Ovary (tissue), 9 donors: ENCODE results near the gene CC2D2A. TPM values are rescaled to one million over a fixed set of nuclear protein-coding genes. Genes with fewer than 3 reads are reported as not detected.

Source experiments
- DNase-seq, 5 donors: peaks; one replicate each; pipeline ENCODE4 v3.0.0-alpha.2; 2019 to 2020
- H3K27ac ChIP-seq, 2 donors: fragments of 200-600 bp; one replicate each; pipeline versions ENCODE4 v1.5.1 to v1.8.0; 2019 to 2022
- H3K27me3 ChIP-seq: fragments of 200-600 bp; one replicate; pipeline ENCODE4 v1.8.0; 2022
- H3K36me3 ChIP-seq: fragments of 200-600 bp; sonication (generic); one replicate; pipeline ENCODE4 v1.5.1; 2019
- H3K4me1 ChIP-seq: one replicate; pipeline ENCODE4 v1.8.1; 2013; ENCODE audit warnings: mild to moderate bottlenecking, moderate library complexity; ENCODE audit not compliant: insufficient read depth
- H3K4me3 ChIP-seq: fragments of 200-600 bp; sonication (generic); one replicate; pipeline ENCODE4 v1.5.1; 2017
- H3K9me3 ChIP-seq, 2 donors: fragments of 200-600 bp in 1 of 2; sonication (generic) in 1 of 2; one replicate each; pipeline versions ENCODE4 v1.5.1 to v1.8.1; 2013 to 2019; ENCODE audit warnings: mild to moderate bottlenecking in 1 of 2, moderate library complexity in 1 of 2
- EP300 ChIP-seq: sonication (generic); formaldehyde crosslinking; IDR thresholded peaks from one replicate; pipeline ENCODE4 v1.6.1; 2017; ENCODE audit warnings: antibody characterized with exemption
- POLR2A ChIP-seq: fragments of 450-650 bp; IDR thresholded peaks from one replicate; pipeline ENCODE4 v1.6.1; 2017; ENCODE audit warnings: antibody characterized with exemption, mild to moderate bottlenecking, moderate library complexity
- WGBS, 3 donors: extraction: QIAGEN DNeasy Blood & Tissue Kit in 1 of 3; methylation state at CpG; one replicate each; pipeline versions ENCODE4 v1.1.5 to v1.1.7; 2013 to 2017; 5-methylcytosine and 5-hydroxymethylcytosine counted together
- intact Hi-C, 4 donors: fragments of 100-400 bp; cut with DNase I; formaldehyde crosslinking; loops; one replicate each; pipeline versions ENCODE4 v1.11.0 to v1.15.1; 2022 to 2023
- polyA plus RNA-seq, 2 donors: library from polyadenylated mRNA; stranded (reverse); fragments of 200-250 nt in 1 of 2; fragments of 350-450 nt in 1 of 2; fragmentation: Illumina TruSeq in 1 of 2; extraction: RNeasy Lipid Tissue Mini Kit (QIAGEN cat#74804) in 1 of 2; gene quantifications; one replicate each; pipeline ENCODE4 v1.2.3, GENCODE V29; 2013 to 2014
- total RNA-seq, 7 donors: library from RNA; depleted of rRNA in 2 of 7; stranded (reverse); fragments of >200 nt in 2 of 7; fragmentation: NEBNext Ultra II Directional in 3 of 7; extraction: Animal tissue kit (Norgen Biotek cat#: 25700) in 3 of 7; gene quantifications; one replicate each; pipeline versions ENCODE4 v1.1.0 to v1.2.4, GENCODE V29; 2016 to 2023
- TF ChIP-seq, protein P1 (sequence below), 3 donors: fragments of 450-650 bp in 2 of 3; fragments of 200-600 bp in 1 of 3; IDR thresholded peaks; one replicate each; pipeline versions ENCODE4 v1.5.1 to v1.8.0; 2016 to 2022; ENCODE audit warnings: antibody characterized with exemption in 3 of 3, mild to moderate bottlenecking in 1 of 3
- donor health status: DM: no; HTN: no; CAD: no; lungs with moderate emphysema.
- donor health status: DM: no; HTN: no; CAD: no.
- donor health status: Bipolar disorder and iron deficiency.
- donor health status: DM: yes; HTN: yes; CAD: no.
- donor health status: DM: no; HTN: no; CAD: no.
- donor health status: DM: yes; HTN: yes; CAD: no.

The CC2D2A gene
- total and polyA plus RNA-seq, 9 donors = 9.4 to 53.9 (median 17.5) TPM

- DNase-seq = no peak
- H3K27me3 ChIP-seq = no peaks in the 10 kb centered on the region
- no peak overlapping the region for H3K4me3 ChIP-seq
- 84 to 90% (median 85%) methylated on average over 2 of the region's 2 CpGs for WGBS, 3 donors
- no peaks in the 10 kb centered on the region for H3K36me3 ChIP-seq
- TF ChIP-seq, protein P1, sequence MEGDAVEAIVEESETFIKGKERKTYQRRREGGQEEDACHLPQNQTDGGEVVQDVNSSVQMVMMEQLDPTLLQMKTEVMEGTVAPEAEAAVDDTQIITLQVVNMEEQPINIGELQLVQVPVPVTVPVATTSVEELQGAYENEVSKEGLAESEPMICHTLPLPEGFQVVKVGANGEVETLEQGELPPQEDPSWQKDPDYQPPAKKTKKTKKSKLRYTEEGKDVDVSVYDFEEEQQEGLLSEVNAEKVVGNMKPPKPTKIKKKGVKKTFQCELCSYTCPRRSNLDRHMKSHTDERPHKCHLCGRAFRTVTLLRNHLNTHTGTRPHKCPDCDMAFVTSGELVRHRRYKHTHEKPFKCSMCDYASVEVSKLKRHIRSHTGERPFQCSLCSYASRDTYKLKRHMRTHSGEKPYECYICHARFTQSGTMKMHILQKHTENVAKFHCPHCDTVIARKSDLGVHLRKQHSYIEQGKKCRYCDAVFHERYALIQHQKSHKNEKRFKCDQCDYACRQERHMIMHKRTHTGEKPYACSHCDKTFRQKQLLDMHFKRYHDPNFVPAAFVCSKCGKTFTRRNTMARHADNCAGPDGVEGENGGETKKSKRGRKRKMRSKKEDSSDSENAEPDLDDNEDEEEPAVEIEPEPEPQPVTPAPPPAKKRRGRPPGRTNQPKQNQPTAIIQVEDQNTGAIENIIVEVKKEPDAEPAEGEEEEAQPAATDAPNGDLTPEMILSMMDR (IDR thresholded peaks at IDR 0.05) = no peak
- TF ChIP-seq EP300 (no peak), POLR2A (no peak)
- H3K4me1 ChIP-seq = no peaks in the 10 kb centered on the region
- intact Hi-C loops = no loop called here
- H3K9me3 ChIP-seq = no peaks in the 10 kb centered on the region
- no peak overlapping the region for H3K27ac ChIP-seq
These were observed 88.3 kb downstream of the CC2D2A start for GRCh38 chr4:15557786-15558550.

DNA sequence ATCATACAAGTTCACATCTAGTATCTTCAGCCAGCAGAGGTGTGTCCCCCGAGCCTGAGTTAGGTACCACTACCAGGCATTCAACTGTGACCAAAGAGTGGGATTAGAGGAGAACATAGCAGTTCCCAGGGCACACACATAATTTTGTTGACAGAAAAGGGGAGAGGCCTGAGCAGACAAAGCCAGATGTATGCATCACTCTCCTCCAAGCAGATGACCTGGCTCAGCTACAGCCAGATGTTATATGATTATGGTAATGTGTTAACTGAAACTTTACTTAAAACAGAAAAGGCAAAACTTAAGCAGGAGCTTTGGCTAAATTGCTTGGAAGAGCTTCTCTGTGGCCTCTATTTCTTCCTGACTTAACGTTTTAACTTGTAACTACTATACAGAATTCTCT lies 88.9 kb downstream of the CC2D2A start:
- Histone ChIP-seq H3K27me3 (no peaks in the 10 kb centered on the region), H3K9me3 (no peaks in the 10 kb centered on the region), H3K36me3 (no peaks in the 10 kb centered on the region), H3K4me1 (no peaks in the 10 kb centered on the region), H3K4me3 (no peak overlapping the region), H3K27ac (no peak overlapping the region)
- TF ChIP-seq POLR2A = no peak
- no peak for TF ChIP-seq EP300
- TF ChIP-seq, protein P1 (IDR thresholded peaks at IDR 0.05) = no peak
- DNase-seq = no peak
- 81 to 90% (median 86%) methylated on average over 2 of the region's 2 CpGs for WGBS, 3 donors
- intact Hi-C loops = no loop called here

DNA sequence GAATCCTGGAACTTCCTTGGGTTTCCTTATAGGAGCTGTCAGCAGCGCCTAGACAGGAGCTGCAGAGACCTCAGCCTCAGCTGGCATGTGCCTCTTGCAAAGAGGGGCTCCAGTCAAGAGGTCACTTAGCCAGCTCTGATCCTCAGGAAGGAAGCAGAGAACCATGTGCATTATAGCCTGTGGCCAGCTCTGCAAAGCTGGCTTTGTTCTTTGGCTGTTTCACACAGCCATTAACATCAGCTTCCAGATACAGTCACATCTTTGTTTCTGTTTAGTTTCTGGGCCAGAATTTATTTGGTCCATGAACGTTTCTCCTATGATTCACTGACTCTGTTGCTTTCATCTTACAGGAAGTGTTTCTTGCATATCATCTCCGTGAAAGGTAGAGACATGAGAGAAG lies 92.4 kb downstream of the CC2D2A start:
- Histone ChIP-seq H3K27me3 (no peaks in the 10 kb centered on the region), H3K36me3 (no peaks in the 10 kb centered on the region), H3K4me3 (no peak overlapping the region), H3K4me1 (no peaks in the 10 kb centered on the region), H3K9me3 (no peaks in the 10 kb centered on the region), H3K27ac (no peak overlapping the region)
- intact Hi-C loops = no loop called here
- 51 to 58% (median 55%) methylated on average over 3 of the region's 3 CpGs for WGBS, 3 donors
- no peak for DNase-seq
- TF ChIP-seq EP300 (no peak), POLR2A (no peak)
- TF ChIP-seq, protein P1 (IDR thresholded peaks at IDR 0.05) = no peak

DNA sequence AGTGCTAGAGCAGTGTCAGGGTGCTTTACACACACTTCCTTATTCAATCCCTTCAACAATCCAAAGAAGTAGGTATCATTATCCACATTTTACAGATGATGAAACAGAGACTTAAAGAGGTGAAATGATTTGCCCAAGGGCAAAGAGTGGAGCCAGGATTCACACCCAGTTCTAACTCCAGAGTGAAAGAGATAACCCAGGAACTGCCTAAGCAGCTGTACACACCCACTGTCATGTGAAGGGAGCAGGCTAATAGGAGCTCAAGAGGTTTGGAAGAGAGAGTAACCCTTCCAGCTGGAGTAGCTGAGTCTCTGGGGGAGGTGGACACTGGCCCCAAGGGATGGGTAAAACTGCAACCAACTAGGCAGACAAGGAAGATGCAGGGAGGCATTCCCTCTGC lies 92.9 kb downstream of the CC2D2A start:
- H3K4me3 ChIP-seq = no peak overlapping the region
- H3K36me3 ChIP-seq = no peaks in the 10 kb centered on the region
- DNase-seq = no peak
- no peaks in the 10 kb centered on the region for H3K9me3 ChIP-seq
- intact Hi-C loops = no loop called here
- no peaks in the 10 kb centered on the region for H3K4me1 ChIP-seq
- no peak overlapping the region for H3K27ac ChIP-seq
- TF ChIP-seq EP300 (no peak), POLR2A (no peak)
- TF ChIP-seq, protein P1 (IDR thresholded peaks at IDR 0.05) = no peak
- H3K27me3 ChIP-seq = no peaks in the 10 kb centered on the region
